Neuronal stem cell (in vitro differentiated cells): Measurements from ENCODE around the gene CYGB.

ENCODE experiments used
- DNase-seq: peaks from one replicate; pipeline ENCODE4 v3.0.0-alpha.2; 2013; ENCODE audit warnings: low spot score
- H2AFZ ChIP-seq: one replicate; pipeline ENCODE4 v1.6.1; 2013; ENCODE audit warnings: mild to moderate bottlenecking, low read length, inconsistent platforms
- H2AK5ac ChIP-seq: 2 replicates; pipeline ENCODE4 v1.6.1; 2013; ENCODE audit warnings: low read depth, mild to moderate bottlenecking, inconsistent platforms, low read length, moderate library complexity, mixed read lengths
- H2BK120ac ChIP-seq: 2 replicates; pipeline ENCODE4 v1.6.1; 2013; ENCODE audit warnings: low read depth, mild to moderate bottlenecking, inconsistent platforms, low read length, moderate library complexity, mixed read lengths
- H2BK12ac ChIP-seq: one replicate; pipeline ENCODE4 v1.6.1; 2013; ENCODE audit warnings: low read length, inconsistent platforms
- H2BK15ac ChIP-seq: 2 replicates; pipeline ENCODE4 v1.6.1; 2013; ENCODE audit warnings: mild to moderate bottlenecking, low read length, inconsistent platforms, mixed read lengths
- H2BK5ac ChIP-seq: one replicate; pipeline ENCODE4 v1.6.1; 2013; ENCODE audit warnings: inconsistent platforms, mild to moderate bottlenecking, low read length, moderate library complexity
- H3K14ac ChIP-seq: one replicate; pipeline ENCODE4 v1.6.1; 2013; ENCODE audit warnings: low read length, inconsistent platforms
- H3K18ac ChIP-seq: 2 replicates; pipeline ENCODE4 v1.6.1; 2013; ENCODE audit warnings: low read length, inconsistent platforms
- H3K23ac ChIP-seq: 2 replicates; pipeline ENCODE4 v1.6.1; 2013; ENCODE audit warnings: low read depth, mild to moderate bottlenecking, mixed read lengths, low read length, inconsistent platforms; ENCODE audit not compliant: poor library complexity
- H3K27ac ChIP-seq: replicated peaks from 3 replicates; pipeline ENCODE4 v1.5.1; 2013; ENCODE audit warnings: low read length, inconsistent platforms
- H3K27me3 ChIP-seq, 3 experiments: 2 replicates each; pipeline ENCODE4 v1.6.1; 2013; ENCODE audit warnings: low read length in 3 of 3, mild to moderate bottlenecking in 2 of 3, inconsistent platforms in 1 of 3, low read depth in 1 of 3, mixed read lengths in 1 of 3, moderate library complexity in 1 of 3; ENCODE audit not compliant: control insufficient read depth in 3 of 3, insufficient read depth in 3 of 3
- H3K36me3 ChIP-seq, 2 donors: replicated peaks in 1 of 2; 2 replicates each; pipeline ENCODE4 v1.6.1; 2013; ENCODE audit warnings: low read length in 2 of 2; ENCODE audit not compliant: control insufficient read depth in 2 of 2, insufficient read depth in 2 of 2
- H3K4ac ChIP-seq: 2 replicates; pipeline ENCODE4 v1.6.1; 2013; ENCODE audit warnings: inconsistent platforms, mild to moderate bottlenecking, low read length, moderate library complexity
- H3K4me1 ChIP-seq, 2 donors: 1 replicate in 1 of 2; 2 replicates in 1 of 2; pipeline ENCODE4 v1.6.1; 2013; ENCODE audit warnings: low read length in 2 of 2, low read depth in 1 of 2; ENCODE audit not compliant: control insufficient read depth in 2 of 2, insufficient read depth in 1 of 2
- H3K4me2 ChIP-seq: one replicate; pipeline ENCODE4 v1.6.1; 2013; ENCODE audit warnings: mild to moderate bottlenecking, low read length, inconsistent platforms; ENCODE audit not compliant: insufficient read depth, poor library complexity, severe bottlenecking
- H3K4me3 ChIP-seq, 2 donors: 2 replicates each; pipeline ENCODE4 v1.5.1; 2013; ENCODE audit warnings: low read length in 2 of 2, mild to moderate bottlenecking in 2 of 2, inconsistent platforms in 1 of 2, moderate library complexity in 1 of 2
- H3K79me1 ChIP-seq: one replicate; pipeline ENCODE4 v1.6.1; 2013; ENCODE audit warnings: low read depth, mild to moderate bottlenecking, inconsistent platforms, low read length, moderate library complexity
- H3K9ac ChIP-seq: one replicate; pipeline ENCODE4 v1.6.1; 2013; ENCODE audit warnings: mild to moderate bottlenecking, low read depth, low read length, inconsistent platforms; ENCODE audit not compliant: poor library complexity
- H3K9me3 ChIP-seq, 2 donors: replicated peaks in 1 of 2; 2 replicates each; pipeline versions ENCODE3 to v1.6.1; 2013; ENCODE audit warnings: low read length in 2 of 2, mild to moderate bottlenecking in 2 of 2, inconsistent platforms in 1 of 2, low read depth in 1 of 2, mixed read lengths in 1 of 2, moderate library complexity in 1 of 2; ENCODE audit not compliant: control insufficient read depth in 2 of 2, insufficient read depth in 1 of 2
- H4K8ac ChIP-seq: one replicate; pipeline ENCODE4 v1.6.1; 2013; ENCODE audit warnings: low read depth, mild to moderate bottlenecking, inconsistent platforms, low read length, moderate library complexity
- H4K91ac ChIP-seq: one replicate; pipeline ENCODE4 v1.6.1; 2013; ENCODE audit warnings: low read length, low read depth, mild to moderate bottlenecking, inconsistent platforms; ENCODE audit not compliant: poor library complexity
- WGBS, 2 donors: extraction: QIAGEN DNeasy Blood & Tissue Kit; methylation state at CpG; one replicate each; pipeline ENCODE4 v1.1.7; 2013; ENCODE audit warnings: missing lambda C conversion rate in 2 of 2, mixed read lengths in 1 of 2; ENCODE audit not compliant: insufficient read length in 2 of 2, insufficient replicate concordance in 1 of 2; ENCODE audit errors: extremely low coverage in 2 of 2; 5-methylcytosine and 5-hydroxymethylcytosine counted together

The CYGB gene

DNA sequence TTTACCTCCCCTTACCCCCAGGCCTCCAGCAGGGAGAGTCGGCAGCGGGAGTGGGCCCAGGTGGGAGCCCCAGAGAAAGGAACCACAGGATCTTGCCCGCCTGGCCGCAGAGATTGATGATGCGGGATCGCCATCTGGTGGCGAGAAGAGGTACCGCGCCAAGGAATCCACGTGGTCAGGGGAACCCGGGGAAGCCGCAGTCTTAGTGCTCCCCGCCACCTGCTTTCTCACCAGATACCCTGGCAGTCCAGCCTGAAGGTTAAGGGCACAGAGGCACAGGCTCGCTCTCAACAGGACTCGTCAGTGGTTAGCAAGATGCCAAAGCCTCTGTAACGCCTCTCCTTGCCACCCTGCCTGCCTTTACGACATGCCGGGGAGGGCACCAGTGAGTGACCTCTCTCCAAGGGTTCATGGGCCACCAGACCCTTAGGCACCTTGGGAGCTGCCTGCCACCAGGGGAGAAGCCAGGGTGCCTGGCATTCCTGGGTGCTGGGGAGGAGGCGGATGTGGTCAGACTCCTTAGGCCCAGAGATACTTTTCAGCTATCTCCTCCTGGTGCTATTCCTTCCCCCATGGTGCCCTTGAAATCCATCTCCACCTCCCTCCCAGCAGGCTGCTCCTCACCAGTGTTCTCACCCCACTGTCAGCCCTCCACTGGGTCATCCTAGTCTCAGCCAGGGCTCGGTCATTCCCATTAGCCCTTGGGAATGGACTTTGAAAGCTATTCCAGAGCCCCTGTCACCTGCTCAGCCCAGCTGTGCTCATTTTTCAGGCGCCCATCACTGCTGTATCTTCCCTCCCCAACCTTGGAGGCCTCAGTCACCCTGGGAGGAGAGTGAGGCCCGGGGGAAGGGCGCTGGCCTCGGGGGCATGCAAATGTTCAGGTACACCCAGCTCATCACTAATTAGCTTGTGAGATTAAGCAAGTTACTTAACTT lies 30.8 kb downstream of the CYGB start:
- Histone ChIP-seq H3K9me3 (no peaks in the 10 kb centered on the region), H3K4me2 (no peak overlapping the region), H2BK15ac (peak overlapping the region; percentile 99), H2BK12ac (no peak overlapping the region), H3K36me3 (no peaks in the 10 kb centered on the region), H3K14ac (peak overlapping the region; percentile 83), H3K4me3 (no peak overlapping the region), H3K18ac (peak overlapping the region; percentile 90), H4K8ac (peak overlapping the region; percentile 87), H2AFZ (peak overlapping the region; percentile 84), H2AK5ac (peak overlapping the region; percentile 79), H2BK120ac (no peak overlapping the region), H3K79me1 (no peaks in the 10 kb centered on the region), H3K23ac (no peak overlapping the region), H3K27me3 (peaks cover 0 to 39% (median 7%) of the 10 kb centered on the region in 3 experiments), H4K91ac (peak overlapping the region; percentile 58), H3K27ac (no peak overlapping the region), H2BK5ac (no peak overlapping the region), H3K9ac (peak overlapping the region; percentile 2), H3K4ac (no peak overlapping the region), H3K4me1 (peaks cover 6 to 8% of the 10 kb centered on the region in 2 donors)
- WGBS, 2 donors = no CpG with 5 or more reads among the region's 24 CpGs
- peak; percentile 77 for DNase-seq

DNA sequence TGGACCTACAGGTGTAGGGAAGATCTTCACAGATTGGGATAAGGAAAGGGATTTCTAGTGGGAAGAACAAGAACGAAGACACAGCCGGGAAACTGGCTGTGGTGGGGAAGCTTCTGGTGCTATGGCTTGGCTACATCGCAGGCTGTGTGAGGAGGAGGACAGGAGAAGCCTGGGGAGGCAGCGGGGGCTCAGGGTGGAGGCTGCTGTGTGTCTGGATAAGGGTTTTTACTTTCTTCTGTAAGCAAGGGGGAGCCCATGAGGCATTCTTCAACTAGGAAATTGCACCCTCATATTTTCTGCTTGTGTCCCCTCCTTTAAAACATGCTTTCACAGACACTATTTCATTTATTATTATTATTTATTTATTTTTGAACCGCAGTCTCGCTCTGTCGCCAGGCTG lies 33.4 kb downstream of the CYGB start:
- Histone ChIP-seq H2BK15ac (no peak overlapping the region), H3K27ac (no peak overlapping the region), H3K27me3 (peaks cover 5 to 64% (median 21%) of the 10 kb centered on the region in 3 experiments)

DNA sequence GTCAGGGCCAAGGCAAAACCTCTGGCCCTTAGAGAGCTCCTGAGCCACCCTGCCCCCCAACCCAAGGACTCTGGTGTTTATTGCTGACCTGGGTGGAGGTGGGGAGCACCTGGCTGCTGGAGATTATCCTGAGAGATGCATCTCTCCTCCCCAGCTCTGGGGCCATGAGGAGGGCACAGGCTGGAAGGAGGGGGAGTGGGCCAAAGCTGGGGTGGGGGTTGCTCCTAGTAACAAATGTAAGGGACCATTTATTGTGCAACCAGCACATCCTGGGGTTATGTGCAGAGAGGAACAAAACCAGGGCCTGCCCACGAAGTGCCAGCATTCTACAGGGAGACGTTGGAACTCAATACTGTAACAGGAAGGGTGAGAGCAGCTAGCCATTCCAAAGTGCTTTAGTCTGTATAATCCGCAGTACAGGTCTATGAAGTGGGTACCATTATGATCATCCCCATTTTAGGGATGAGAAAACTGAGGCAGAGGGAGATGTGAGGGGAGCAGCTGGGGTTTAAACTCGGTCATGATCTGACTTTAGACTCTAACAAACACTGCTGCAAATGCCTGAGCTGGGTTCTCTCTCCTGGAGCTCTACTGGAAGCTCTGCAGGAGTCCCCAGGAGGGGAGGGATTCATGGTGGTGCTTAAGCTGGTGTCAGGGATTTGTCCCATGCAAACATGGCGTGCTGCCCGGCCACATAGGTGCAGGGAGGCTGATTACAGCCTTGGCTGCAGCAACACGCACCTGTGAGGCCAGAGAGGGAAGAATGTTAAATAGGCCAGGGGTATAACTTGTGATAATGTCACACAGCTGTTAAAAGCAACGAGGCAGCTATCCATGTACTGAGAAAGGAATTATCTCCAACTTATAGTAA lies 34.9 kb downstream of the CYGB start:
- Histone ChIP-seq H3K4ac (no peak overlapping the region), H2BK120ac (no peak overlapping the region)
- no CpG with 5 or more reads among the region's 8 CpGs for WGBS, 2 donors

More for the DNA sequence above, 33.4 kb downstream of the CYGB start:
- no CpG with 5 or more reads among the region's 7 CpGs for whole genome bisulfite sequencing, 2 donors
- Histone ChIP-seq H2AFZ (no peak overlapping the region), H3K36me3 (no peaks in the 10 kb centered on the region), H3K18ac (no peak overlapping the region), H2BK12ac (no peak overlapping the region), H4K91ac (no peak overlapping the region), H3K23ac (no peak overlapping the region), H2BK5ac (no peak overlapping the region), H3K79me1 (no peaks in the 10 kb centered on the region), H2AK5ac (no peak overlapping the region), H3K4me2 (no peak overlapping the region), H3K4ac (no peak overlapping the region), H4K8ac (no peak overlapping the region), H3K4me3 (no peak overlapping the region), H2BK120ac (no peak overlapping the region), H3K9ac (no peak overlapping the region), H3K4me1 (peaks cover 10 to 15% of the 10 kb centered on the region in 2 donors), H3K9me3 (no peaks in the 10 kb centered on the region), H3K14ac (no peak overlapping the region)
- DNase-seq = no peak

More for the DNA sequence above, 34.9 kb downstream of the CYGB start:
- Histone ChIP-seq H2BK12ac (no peak overlapping the region), H3K14ac (no peak overlapping the region), H3K4me2 (no peak overlapping the region), H3K27me3 (peaks cover 5 to 74% (median 19%) of the 10 kb centered on the region in 3 experiments), H2AK5ac (no peak overlapping the region), H2AFZ (no peak overlapping the region), H4K91ac (no peak overlapping the region), H3K9me3 (no peaks in the 10 kb centered on the region), H3K4me1 (peaks cover 13 to 29% of the 10 kb centered on the region in 2 donors), H2BK5ac (no peak overlapping the region), H3K79me1 (no peaks in the 10 kb centered on the region), H3K27ac (no peak overlapping the region), H3K23ac (no peak overlapping the region), H4K8ac (no peak overlapping the region), H3K4me3 (no peak overlapping the region), H3K18ac (no peak overlapping the region), H2BK15ac (peak overlapping the region; percentile 79), H3K9ac (no peak overlapping the region), H3K36me3 (no peaks in the 10 kb centered on the region)
- no peak for DNase-seq
